ENCODE data around the gene UBXN7. TPM values are rescaled to one million over a fixed set of nuclear protein-coding genes. Genes with fewer than 3 reads are reported as not detected.
"Not testable (repeated sequence)": the region's sequence is repeated elsewhere in the genome, so short reads cannot be mapped to it uniquely, and the experiment has no call there.

UBXN7 gene
- total RNA-seq, 1 donor: 21.0 TPM

- Histone ChIP-seq H3K27me3 (ENCODE audit: insufficient read depth, low read length) (no peaks in the 10 kb centered on the region), H2AFZ (ENCODE audit: low read length) (no peak overlapping the region), H3K36me3 (ENCODE audit: insufficient read depth, low read length) (peaks cover 8% of the 10 kb centered on the region), H4K20me1 (ENCODE audit: insufficient read depth, low read length) (peaks cover 71% of the 10 kb centered on the region), H3K4me3 (ENCODE audit: insufficient read depth, low read length) (no peak overlapping the region), H3K9me3 (ENCODE audit: low read depth, low read length) (no peaks in the 10 kb centered on the region), H3K4me1 (ENCODE audit: insufficient read depth, low read length) (no peaks in the 10 kb centered on the region), H3K4me2 (ENCODE audit: insufficient read depth, low read length) (no peak overlapping the region), H3K79me2 (ENCODE audit: insufficient read depth, low read length) (peaks cover 97% of the 10 kb centered on the region), H3K27ac (ENCODE audit: low read depth, low read length) (no peak overlapping the region)
- peak; percentile 39 for DNase-seq (ENCODE audit: insufficient read length, low spot score, missing footprints)
- no peak for TF ChIP-seq CTCF (IDR thresholded peaks at IDR 0.05; ENCODE audit: extremely low read depth, low read depth, low read length)
These were observed 9.0 kb downstream of the UBXN7 start for GRCh38 chr3:196423044-196423781.

GRCh38 chr3:196421668-196422067, 10.6 kb downstream of the UBXN7 start:
- not testable (repeated sequence) for H3K27me3 ChIP-seq (ENCODE audit: insufficient read depth, low read length); H3K4me2 ChIP-seq (ENCODE audit: insufficient read depth, low read length); H2AFZ ChIP-seq (ENCODE audit: low read length); H3K4me1 ChIP-seq (ENCODE audit: insufficient read depth, low read length); H3K4me3 ChIP-seq (ENCODE audit: insufficient read depth, low read length); H3K27ac ChIP-seq (ENCODE audit: low read depth, low read length); H3K36me3 ChIP-seq (ENCODE audit: insufficient read depth, low read length); H3K9me3 ChIP-seq (ENCODE audit: low read depth, low read length); DNase-seq (ENCODE audit: insufficient read length, low spot score, missing footprints)
- Histone ChIP-seq H4K20me1 (ENCODE audit: insufficient read depth, low read length) (peaks cover 57% of the 10 kb centered on the region), H3K79me2 (ENCODE audit: insufficient read depth, low read length) (peaks cover 96% of the 10 kb centered on the region)

GRCh38 chr3:196419386-196419785, 12.8 kb downstream of the UBXN7 start:
- no peak for TF ChIP-seq CTCF (IDR thresholded peaks at IDR 0.05; ENCODE audit: extremely low read depth, low read depth, low read length)
- H3K9me3 ChIP-seq (ENCODE audit: low read depth, low read length): no peaks in the 10 kb centered on the region
- no peak overlapping the region for H3K4me2 ChIP-seq (ENCODE audit: insufficient read depth, low read length)
- H3K79me2 ChIP-seq (ENCODE audit: insufficient read depth, low read length): peaks cover 96% of the 10 kb centered on the region
- H3K4me1 ChIP-seq (ENCODE audit: insufficient read depth, low read length): peaks cover 2% of the 10 kb centered on the region
- no peak for DNase-seq (ENCODE audit: insufficient read length, low spot score, missing footprints)
- H3K4me3 ChIP-seq (ENCODE audit: insufficient read depth, low read length): no peak overlapping the region
- no peak overlapping the region for H2AFZ ChIP-seq (ENCODE audit: low read length)
- H3K27ac ChIP-seq (ENCODE audit: low read depth, low read length): no peak overlapping the region
- no peaks in the 10 kb centered on the region for H3K27me3 ChIP-seq (ENCODE audit: insufficient read depth, low read length)
- peaks cover 60% of the 10 kb centered on the region for H4K20me1 ChIP-seq (ENCODE audit: insufficient read depth, low read length)
- no peaks in the 10 kb centered on the region for H3K36me3 ChIP-seq (ENCODE audit: insufficient read depth, low read length)

DNA sequence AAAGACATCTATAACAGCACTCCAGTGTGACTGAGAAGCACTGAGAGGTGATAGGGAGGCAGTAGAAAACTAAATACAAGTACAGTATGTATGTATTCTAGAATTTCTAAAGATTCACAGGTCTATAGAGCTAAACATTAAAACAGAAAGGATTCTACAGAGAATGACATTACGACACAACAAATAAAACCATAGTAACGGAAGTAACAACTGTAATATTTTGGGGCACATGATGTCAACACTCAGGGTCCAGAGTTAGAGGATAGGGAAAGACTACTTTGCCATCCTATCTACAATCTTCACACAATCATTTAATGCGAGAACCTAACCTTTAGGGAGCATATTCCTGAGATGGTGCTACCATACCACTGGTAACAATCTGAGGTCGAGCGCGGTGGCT, 13.6 kb downstream of the UBXN7 start:
- Histone ChIP-seq H4K20me1 (ENCODE audit: insufficient read depth, low read length) (peaks cover 65% of the 10 kb centered on the region), H3K27ac (ENCODE audit: low read depth, low read length) (no peak overlapping the region), H3K4me1 (ENCODE audit: insufficient read depth, low read length) (peaks cover 5% of the 10 kb centered on the region), H3K36me3 (ENCODE audit: insufficient read depth, low read length) (no peaks in the 10 kb centered on the region), H3K4me2 (ENCODE audit: insufficient read depth, low read length) (no peak overlapping the region), H3K27me3 (ENCODE audit: insufficient read depth, low read length) (no peaks in the 10 kb centered on the region), H2AFZ (ENCODE audit: low read length) (no peak overlapping the region), H3K4me3 (ENCODE audit: insufficient read depth, low read length) (no peak overlapping the region), H3K9me3 (ENCODE audit: low read depth, low read length) (no peaks in the 10 kb centered on the region), H3K79me2 (ENCODE audit: insufficient read depth, low read length) (peaks cover 96% of the 10 kb centered on the region)
- DNase-seq (ENCODE audit: insufficient read length, low spot score, missing footprints): no peak
- no peak for TF ChIP-seq CTCF (IDR thresholded peaks at IDR 0.05; ENCODE audit: extremely low read depth, low read depth, low read length)

Data from osteoblast (primary cell).